ENCODE measurements around the gene PTHLH. TPM values are rescaled to one million over a fixed set of nuclear protein-coding genes. Genes with fewer than 3 reads are reported as not detected.

PTHLH gene
- 1 to 10 TPM in 2 of 6 donors, under 1 TPM in 1, not detected in 3; 0.44 to 2.9 (median 2.0) TPM for total RNA-seq

DNA sequence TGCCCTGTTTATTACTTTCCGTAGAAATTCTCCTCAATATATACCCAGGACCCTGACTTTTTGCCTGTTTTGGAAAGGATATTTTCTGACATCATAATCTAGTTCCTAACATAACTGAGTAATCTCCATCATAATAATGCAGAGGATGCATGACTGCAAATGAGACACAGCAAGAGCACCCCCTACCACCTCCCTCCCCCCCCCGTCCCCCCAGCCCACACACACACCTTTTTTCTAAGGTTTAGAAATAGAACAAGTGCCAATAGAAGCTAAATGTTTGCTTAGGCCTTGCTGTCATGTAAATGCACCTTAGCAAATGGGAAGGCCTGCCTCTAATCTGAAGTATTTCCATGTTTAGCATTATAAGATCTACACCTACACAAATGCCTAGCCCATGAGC, at the start of gene PTHLH:
PTHLH (minus strand) TSS at position 13 of the 400 bp plus-strand sequence. CDS start 3,239 bp downstream, outside the sequence.
- H3K4me3 ChIP-seq = no peak within 1 kb of the TSS
- peaks cover 26 to 49% (median 32%) of the 10 kb centered on the region in 4 donors for H3K4me1 ChIP-seq
- H3K27me3 ChIP-seq = peaks cover 0 to 44% (median 23%) of the 10 kb centered on the region in 4 donors
- ATAC-seq (ENCODE audit: low FRiP score in 2 of 2) (no peak), DNase-seq (no peak)
- H3K27ac ChIP-seq = no peak within 1 kb of the TSS
- no peaks in the 10 kb centered on the region for H3K9me3 ChIP-seq
- H3K36me3 ChIP-seq = no peaks in the 10 kb centered on the region
- TF ChIP-seq POLR2A (IDR thresholded peaks at IDR 0.05) (no peak), CTCF (IDR thresholded peaks at IDR 0.05) (no peak), POLR2AphosphoS5 (IDR thresholded peaks at IDR 0.05) (no peak), EP300 (IDR thresholded peaks at IDR 0.05) (no peak)
- WGBS, 2 donors = 40 to 52% methylated on average over 2 of the region's 2 CpGs

GRCh38 chr12:28021704-28022103, 49.2 kb upstream of the PTHLH start:
- Histone ChIP-seq H3K27me3 (no peaks in the 10 kb centered on the region), H3K4me3 (no peak overlapping the region), H3K27ac (no peak overlapping the region), H3K9me3 (no peaks in the 10 kb centered on the region), H3K4me1 (no peaks in the 10 kb centered on the region), H3K36me3 (no peaks in the 10 kb centered on the region)
- no peak for TF ChIP-seq EP300 (IDR thresholded peaks at IDR 0.05)
- TF ChIP-seq POLR2A (IDR thresholded peaks at IDR 0.05) = no peak
- TF ChIP-seq POLR2AphosphoS5 (IDR thresholded peaks at IDR 0.05) = no peak
- TF ChIP-seq CTCF (IDR thresholded peaks at IDR 0.05) = no peak
- DNase-seq = no peak
- 86 to 88% methylated on average over 4 of the region's 4 CpGs for WGBS, 2 donors
- ATAC-seq (ENCODE audit: low FRiP score in 2 of 2) = no peak

DNA sequence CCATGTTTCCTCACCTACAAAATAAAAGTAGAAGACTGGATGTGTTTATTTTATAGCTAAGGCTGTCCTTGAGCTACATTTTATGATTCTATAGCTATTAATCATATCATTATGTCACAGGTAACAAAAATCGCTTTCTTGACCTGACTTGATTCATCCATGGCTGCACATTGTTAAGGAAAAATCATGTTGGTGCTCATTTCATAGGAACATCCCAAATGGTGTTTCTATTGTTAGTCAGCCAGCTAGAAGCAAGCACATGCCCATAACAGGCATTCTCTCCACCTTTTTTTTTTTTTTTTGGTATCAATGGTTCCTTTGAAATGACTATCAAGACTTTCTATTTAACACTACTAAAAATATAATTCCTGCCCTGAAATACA, 45.3 kb upstream of the PTHLH start:
- WGBS, 2 donors = 91 to 96% methylated on average over 1 of the region's 1 CpG
- no peaks in the 10 kb centered on the region for H3K36me3 ChIP-seq
- TF ChIP-seq EP300 (IDR thresholded peaks at IDR 0.05) (no peak), POLR2A (IDR thresholded peaks at IDR 0.05) (no peak), CTCF (IDR thresholded peaks at IDR 0.05) (no peak), POLR2AphosphoS5 (IDR thresholded peaks at IDR 0.05) (no peak)
- ATAC-seq (ENCODE audit: low FRiP score in 2 of 2) (no peak), DNase-seq (no peak)
- H3K27ac ChIP-seq = no peak overlapping the region
- H3K4me3 ChIP-seq = no peak overlapping the region
- H3K4me1 ChIP-seq = no peaks in the 10 kb centered on the region
- no peaks in the 10 kb centered on the region for H3K9me3 ChIP-seq
- H3K27me3 ChIP-seq = no peaks in the 10 kb centered on the region

DNA sequence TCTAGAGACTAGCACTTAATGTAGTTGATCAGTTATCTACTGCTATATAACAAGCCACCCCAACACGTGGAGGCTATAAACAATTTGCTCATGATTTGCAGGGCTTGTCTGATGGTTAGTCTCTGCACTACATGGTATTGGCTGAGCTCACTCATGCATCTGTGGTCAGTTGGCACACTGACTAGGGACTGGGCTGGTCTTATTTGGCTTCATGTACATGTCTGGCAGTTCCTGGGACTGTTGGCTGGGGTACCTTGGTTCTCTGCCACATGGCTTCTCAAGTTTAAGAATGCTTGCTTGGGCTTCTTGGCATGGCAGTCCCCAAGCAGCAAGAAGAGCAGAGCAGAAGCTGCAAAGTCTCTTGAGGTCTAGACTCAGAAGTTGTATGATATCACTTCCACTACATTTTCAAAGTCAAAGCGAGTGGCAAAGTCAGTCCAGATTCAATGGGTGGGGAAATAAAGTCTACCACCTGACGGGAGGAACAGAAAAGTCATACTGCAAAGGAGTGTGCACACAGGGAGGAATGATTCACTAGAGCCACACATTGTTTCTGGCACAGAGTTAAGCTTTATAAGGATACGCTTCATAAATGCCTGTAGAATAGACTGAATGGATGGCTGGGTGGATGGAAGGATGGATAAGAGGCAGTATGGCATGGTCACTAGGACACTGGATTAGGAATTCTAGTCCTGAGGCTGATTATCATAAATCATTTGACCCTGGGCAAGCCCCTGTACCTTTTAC, 44.8 kb upstream of the PTHLH start:
- Histone ChIP-seq H3K36me3 (no peaks in the 10 kb centered on the region), H3K9me3 (no peaks in the 10 kb centered on the region), H3K4me3 (no peak overlapping the region), H3K4me1 (no peaks in the 10 kb centered on the region), H3K27ac (no peak overlapping the region), H3K27me3 (no peaks in the 10 kb centered on the region)
- ATAC-seq (ENCODE audit: low FRiP score in 2 of 2) = no peak
- 78 to 85% methylated on average over 4 of the region's 4 CpGs for WGBS, 2 donors
- TF ChIP-seq EP300 (IDR thresholded peaks at IDR 0.05) = no peak
- TF ChIP-seq CTCF (IDR thresholded peaks at IDR 0.05) = no peak
- no peak for TF ChIP-seq POLR2A (IDR thresholded peaks at IDR 0.05)
- no peak for TF ChIP-seq POLR2AphosphoS5 (IDR thresholded peaks at IDR 0.05)
- no peak for DNase-seq

DNA sequence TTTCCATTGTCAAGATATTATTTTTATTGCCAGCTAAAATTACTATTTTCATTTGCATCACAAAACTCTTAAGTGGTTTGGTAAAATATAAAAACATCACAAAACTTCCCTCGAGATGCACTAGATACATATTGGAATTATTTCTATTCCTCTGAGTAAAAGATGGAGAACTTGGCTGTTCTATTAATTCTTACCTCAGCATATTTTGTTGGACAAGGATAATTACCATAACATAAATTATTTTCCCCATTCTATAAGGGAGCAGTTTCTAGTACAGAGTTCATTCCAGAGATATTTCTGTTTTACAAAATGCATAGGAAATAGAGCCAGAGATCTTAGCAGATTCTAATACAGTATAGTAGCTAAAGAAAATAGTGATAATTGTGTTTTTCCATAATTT, 42.6 kb upstream of the PTHLH start:
- Histone ChIP-seq H3K36me3 (no peaks in the 10 kb centered on the region), H3K9me3 (no peaks in the 10 kb centered on the region), H3K4me1 (no peaks in the 10 kb centered on the region), H3K4me3 (no peak overlapping the region), H3K27ac (no peak overlapping the region), H3K27me3 (no peaks in the 10 kb centered on the region)
- ATAC-seq (ENCODE audit: low FRiP score in 2 of 2) (no peak), DNase-seq (no peak)
- WGBS, 2 donors = 92 to 97% methylated on average over 1 of the region's 1 CpG
- TF ChIP-seq EP300 (IDR thresholded peaks at IDR 0.05) (no peak), POLR2AphosphoS5 (IDR thresholded peaks at IDR 0.05) (no peak), POLR2A (IDR thresholded peaks at IDR 0.05) (no peak), CTCF (IDR thresholded peaks at IDR 0.05) (no peak)
